DND-41 (cell line): ENCODE measurements around the gene UBE2D2.

Experiments used
- ATAC-seq: fragments of 200-7000 bp; cut with Tn5 transposase; 3 replicates; pipeline ENCODE4 v1.9.1; 2021; ENCODE audit warnings: low read depth; ENCODE audit not compliant: insufficient read depth
- DNase-seq: peaks from one replicate; pipeline ENCODE4 v3.0.0-alpha.2; 2020
- H2AFZ ChIP-seq: 2 replicates; pipeline ENCODE4 v1.6.0; 2012; ENCODE audit warnings: low read depth, low read length
- H3K27ac ChIP-seq: 2 replicates; pipeline ENCODE4 v1.5.1; 2012; ENCODE audit warnings: low read length, inconsistent platforms
- H3K27me3 ChIP-seq: fragments of 200-600 bp; sonication (generic); 2 replicates; pipeline ENCODE4 v1.6.0; 2012; ENCODE audit warnings: low read length, mild to moderate bottlenecking, inconsistent platforms; ENCODE audit not compliant: insufficient read depth, poor library complexity
- H3K36me3 ChIP-seq: 2 replicates; pipeline ENCODE4 v1.5.1; 2012; ENCODE audit warnings: low read length, inconsistent platforms; ENCODE audit not compliant: insufficient read depth
- H3K4me1 ChIP-seq: 2 replicates; pipeline ENCODE4 v1.5.1; 2012; ENCODE audit warnings: mild to moderate bottlenecking, low read length; ENCODE audit not compliant: insufficient read depth
- H3K4me2 ChIP-seq: 2 replicates; pipeline ENCODE4 v1.6.0; 2012; ENCODE audit warnings: mild to moderate bottlenecking, moderate library complexity, low read length, inconsistent platforms; ENCODE audit not compliant: insufficient read depth
- H3K4me3 ChIP-seq, 2 experiments: fragments of 200-600 bp in 1 of 2; shearing (Covaris generic) in 1 of 2; 2 replicates each; pipeline ENCODE4 v1.5.1; 2012 to 2016; ENCODE audit warnings: inconsistent platforms in 2 of 2, low read length in 2 of 2, mild to moderate bottlenecking in 2 of 2, low read depth in 1 of 2, moderate library complexity in 1 of 2
- H3K79me2 ChIP-seq: 2 replicates; pipeline ENCODE4 v1.6.0; 2012; ENCODE audit warnings: low read length, inconsistent platforms; ENCODE audit not compliant: insufficient read depth
- H3K9ac ChIP-seq: 2 replicates; pipeline ENCODE4 v1.6.0; 2012; ENCODE audit warnings: low read depth, mild to moderate bottlenecking, inconsistent platforms, low read length, moderate library complexity
- H3K9me3 ChIP-seq: 2 replicates; pipeline ENCODE4 v1.5.1; 2012; ENCODE audit warnings: low read length, moderate library complexity, mild to moderate bottlenecking, inconsistent platforms; ENCODE audit not compliant: insufficient read depth, severe bottlenecking
- H4K20me1 ChIP-seq: 2 replicates; pipeline ENCODE4 v1.6.0; 2012; ENCODE audit warnings: low read length; ENCODE audit not compliant: insufficient read depth
- EZH2 ChIP-seq: IDR thresholded peaks from 3 replicates; pipeline ENCODE4 v1.6.1; 2012; ENCODE audit warnings: borderline replicate concordance, low read depth, mild to moderate bottlenecking, moderate library complexity, low read length, inconsistent platforms; ENCODE audit not compliant: severe bottlenecking
- TF ChIP-seq, protein P1 (sequence below): IDR thresholded peaks from 2 replicates; pipeline ENCODE4 v1.5.1; 2012; ENCODE audit warnings: borderline replicate concordance, low read length, moderate library complexity, mild to moderate bottlenecking; ENCODE audit not compliant: poor library complexity, severe bottlenecking; ENCODE audit errors: extremely low read depth

UBE2D2 gene

DNA sequence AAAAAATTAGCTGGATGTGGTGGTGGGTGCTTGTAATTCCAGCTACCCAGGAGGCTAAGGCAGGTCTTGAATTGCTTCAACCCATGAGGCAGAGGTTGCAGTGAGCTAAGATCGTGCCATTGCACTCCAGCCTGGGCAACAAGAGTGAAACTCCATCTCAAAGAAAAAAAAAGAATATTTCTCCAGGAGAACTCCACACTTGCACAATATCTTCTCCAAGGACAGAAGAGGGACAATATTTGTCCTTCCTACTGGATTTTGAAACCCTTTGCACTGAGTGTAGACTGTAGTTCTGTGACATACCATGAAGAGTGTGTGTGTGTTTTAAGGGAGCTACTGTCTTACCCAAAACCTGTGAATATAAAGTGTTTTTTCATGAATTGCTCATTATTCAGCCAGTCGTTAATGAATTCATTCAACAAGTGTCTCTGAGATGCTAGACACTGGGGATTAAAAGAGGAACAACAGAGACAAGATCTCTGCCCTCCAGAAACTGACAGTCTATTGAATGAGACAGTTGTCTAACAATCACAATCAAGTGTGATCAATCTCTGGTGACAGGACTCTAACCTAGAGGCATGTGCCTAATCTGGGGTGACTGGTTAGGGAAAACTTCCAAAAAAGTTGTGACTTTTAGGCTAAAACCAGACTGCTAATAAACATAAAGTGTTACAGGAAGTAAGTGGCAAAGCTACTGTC, 9.8 kb upstream of the UBE2D2 start:
- H3K9ac ChIP-seq = no peak overlapping the region
- no peaks in the 10 kb centered on the region for H3K36me3 ChIP-seq
- H3K4me3 ChIP-seq = no peak overlapping the region
- no peak overlapping the region for H3K4me2 ChIP-seq
- no peaks in the 10 kb centered on the region for H4K20me1 ChIP-seq
- no peak overlapping the region for H2AFZ ChIP-seq
- ATAC-seq (no peak), DNase-seq (no peak)
- no peaks in the 10 kb centered on the region for H3K27me3 ChIP-seq
- H3K79me2 ChIP-seq = no peaks in the 10 kb centered on the region
- no peaks in the 10 kb centered on the region for H3K9me3 ChIP-seq
- H3K4me1 ChIP-seq = peaks cover 4% of the 10 kb centered on the region; the same call in 1 of the 2 replicates
- H3K27ac ChIP-seq = no peak overlapping the region
- no peak for TF ChIP-seq EZH2
- TF ChIP-seq, protein P1, sequence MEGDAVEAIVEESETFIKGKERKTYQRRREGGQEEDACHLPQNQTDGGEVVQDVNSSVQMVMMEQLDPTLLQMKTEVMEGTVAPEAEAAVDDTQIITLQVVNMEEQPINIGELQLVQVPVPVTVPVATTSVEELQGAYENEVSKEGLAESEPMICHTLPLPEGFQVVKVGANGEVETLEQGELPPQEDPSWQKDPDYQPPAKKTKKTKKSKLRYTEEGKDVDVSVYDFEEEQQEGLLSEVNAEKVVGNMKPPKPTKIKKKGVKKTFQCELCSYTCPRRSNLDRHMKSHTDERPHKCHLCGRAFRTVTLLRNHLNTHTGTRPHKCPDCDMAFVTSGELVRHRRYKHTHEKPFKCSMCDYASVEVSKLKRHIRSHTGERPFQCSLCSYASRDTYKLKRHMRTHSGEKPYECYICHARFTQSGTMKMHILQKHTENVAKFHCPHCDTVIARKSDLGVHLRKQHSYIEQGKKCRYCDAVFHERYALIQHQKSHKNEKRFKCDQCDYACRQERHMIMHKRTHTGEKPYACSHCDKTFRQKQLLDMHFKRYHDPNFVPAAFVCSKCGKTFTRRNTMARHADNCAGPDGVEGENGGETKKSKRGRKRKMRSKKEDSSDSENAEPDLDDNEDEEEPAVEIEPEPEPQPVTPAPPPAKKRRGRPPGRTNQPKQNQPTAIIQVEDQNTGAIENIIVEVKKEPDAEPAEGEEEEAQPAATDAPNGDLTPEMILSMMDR = no peak

DNA sequence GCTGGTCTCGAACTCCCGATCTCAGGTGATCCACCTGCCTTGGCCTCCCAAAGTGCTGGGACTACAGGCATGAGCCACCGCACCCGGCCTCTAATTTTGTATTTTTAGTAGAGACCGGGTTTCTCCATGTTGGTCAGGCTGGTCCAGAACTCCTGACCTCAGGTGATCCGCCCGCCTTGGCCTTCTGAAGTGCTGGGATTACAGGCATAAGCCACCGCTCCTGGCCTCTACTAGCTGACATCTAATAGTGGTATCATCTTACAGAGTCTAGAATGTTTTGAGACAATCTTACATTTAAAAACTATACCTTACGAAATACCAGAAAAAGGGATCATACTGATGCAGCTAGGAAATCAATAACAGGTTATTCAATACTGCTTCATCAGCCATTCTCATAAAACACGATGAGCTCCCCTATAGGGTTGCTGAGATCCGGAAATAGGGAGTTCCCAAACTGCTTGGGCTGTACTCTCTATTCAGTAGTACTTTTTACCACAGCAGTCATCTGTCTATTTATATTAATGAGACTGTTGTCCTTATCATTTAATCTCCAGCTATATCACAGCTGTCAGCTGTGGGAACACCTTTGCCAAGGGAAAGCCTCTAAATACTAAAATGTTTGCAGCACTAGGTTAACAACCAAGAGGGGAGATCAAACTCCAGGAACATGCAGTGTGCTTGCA, 8.1 kb upstream of the UBE2D2 start:
- DNase-seq (no peak), ATAC-seq (peak; percentile 44; the same call in 1 of the 3 replicates)
- Histone ChIP-seq H3K36me3 (no peaks in the 10 kb centered on the region), H3K79me2 (no peaks in the 10 kb centered on the region), H3K4me2 (no peak overlapping the region), H2AFZ (no peak overlapping the region), H3K4me3 (no peak overlapping the region), H3K27me3 (no peaks in the 10 kb centered on the region), H3K9me3 (no peaks in the 10 kb centered on the region), H3K9ac (no peak overlapping the region), H4K20me1 (no peaks in the 10 kb centered on the region), H3K4me1 (peaks cover 4% of the 10 kb centered on the region; the same call in 1 of the 2 replicates), H3K27ac (no peak overlapping the region)
- no peak for TF ChIP-seq EZH2
- TF ChIP-seq, protein P1 = no peak

DNA sequence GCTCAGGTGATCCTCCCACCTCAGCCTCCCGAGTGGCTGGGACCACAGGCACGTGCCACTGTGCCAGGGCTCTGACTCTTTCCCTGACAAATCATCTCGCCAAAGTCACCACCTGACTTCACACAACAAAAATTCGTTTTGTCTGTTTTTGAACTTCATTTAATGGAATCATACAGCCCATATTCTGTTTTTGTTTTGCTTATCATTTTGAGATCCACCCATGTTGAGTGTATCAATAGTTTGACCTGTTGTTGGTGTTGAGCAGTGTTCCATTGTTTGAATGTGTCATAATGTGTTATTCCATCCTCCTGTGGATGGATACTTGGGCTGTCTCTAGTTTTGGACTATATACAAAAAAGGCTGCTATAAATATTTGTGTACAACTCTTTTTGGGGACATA, 6.9 kb upstream of the UBE2D2 start:
- H4K20me1 ChIP-seq = no peaks in the 10 kb centered on the region
- no peak for DNase-seq
- H3K36me3 ChIP-seq = no peaks in the 10 kb centered on the region
- no peak overlapping the region for H3K4me3 ChIP-seq
- H3K9me3 ChIP-seq = no peaks in the 10 kb centered on the region
- no peaks in the 10 kb centered on the region for H3K27me3 ChIP-seq
- ATAC-seq = no peak
- no peak overlapping the region for H3K9ac ChIP-seq
- H2AFZ ChIP-seq = no peak overlapping the region
- peaks cover 4% of the 10 kb centered on the region; the same call in 1 of the 2 replicates for H3K4me1 ChIP-seq
- no peaks in the 10 kb centered on the region for H3K79me2 ChIP-seq
- no peak overlapping the region for H3K27ac ChIP-seq
- TF ChIP-seq EZH2 = no peak
- no peak overlapping the region for H3K4me2 ChIP-seq

DNA sequence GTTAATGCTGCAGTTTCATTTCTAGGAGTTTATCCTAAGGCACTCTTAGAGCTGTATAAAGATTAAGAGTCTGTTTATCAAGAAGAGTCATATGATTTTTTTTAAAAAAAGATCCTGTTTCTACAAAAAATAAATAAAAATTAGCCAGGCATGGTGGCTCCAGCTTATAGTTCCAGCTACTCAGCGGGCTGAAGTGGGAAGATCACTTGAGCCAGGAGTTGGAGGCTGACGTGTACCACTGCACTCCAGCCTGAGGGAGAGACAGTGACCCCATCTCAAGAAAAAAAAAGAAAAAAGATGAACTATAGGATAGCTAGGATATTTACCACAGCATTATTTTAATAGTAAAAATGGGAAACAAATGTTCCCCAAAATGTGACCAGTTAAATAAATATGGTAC, 3.3 kb upstream of the UBE2D2 start:
- no peaks in the 10 kb centered on the region for H3K27me3 ChIP-seq
- TF ChIP-seq, protein P1 = no peak
- no peak for TF ChIP-seq EZH2
- H3K4me1 ChIP-seq = peaks cover 17% of the 10 kb centered on the region
- H3K4me2 ChIP-seq = no peak overlapping the region
- H2AFZ ChIP-seq = no peak overlapping the region
- no peak overlapping the region for H3K4me3 ChIP-seq
- H3K27ac ChIP-seq = no peak overlapping the region
- H3K36me3 ChIP-seq = peaks cover 1% of the 10 kb centered on the region
- H3K9ac ChIP-seq = no peak overlapping the region
- ATAC-seq (no peak), DNase-seq (no peak)
- H4K20me1 ChIP-seq = peaks cover 7% of the 10 kb centered on the region
- peaks cover 22% of the 10 kb centered on the region for H3K79me2 ChIP-seq
- no peaks in the 10 kb centered on the region for H3K9me3 ChIP-seq
